HG03095 (cell line): ENCODE measurements around the gene TDRD5.
"Not testable (repeated sequence)": the region's sequence is repeated elsewhere in the genome, so short reads cannot be mapped to it uniquely, and the experiment has no call there.

Experiments
- ATAC-seq: cut with Tn5 transposase; IDR thresholded peaks from one replicate; pipeline ENCODE4 v1.9.1; 2021; ENCODE audit warnings: moderate library complexity; ENCODE audit not compliant: unreplicated experiment

TDRD5 gene

GRCh38 chr1:179598631-179599030, 7.0 kb downstream of the TDRD5 start:
- no peak for ATAC-seq

GRCh38 chr1:179599623-179600249, 8.1 kb downstream of the TDRD5 start:
- ATAC-seq: no peak

- no peak for ATAC-seq
These were observed 9.5 kb downstream of the TDRD5 start for GRCh38 chr1:179601093-179601492.

GRCh38 chr1:179612361-179612760, 20.7 kb downstream of the TDRD5 start:
- no peak for ATAC-seq

- no peak for ATAC-seq
These were observed 39.1 kb downstream of the TDRD5 start for GRCh38 chr1:179630719-179631118.

GRCh38 chr1:179632868-179633267, 41.2 kb downstream of the TDRD5 start:
- ATAC-seq: no peak

- ATAC-seq: no peak
These were observed 45.7 kb downstream of the TDRD5 start for GRCh38 chr1:179637211-179637860.

- ATAC-seq: no peak
These were observed 69.4 kb downstream of the TDRD5 start for GRCh38 chr1:179661018-179661417.

GRCh38 chr1:179663810-179664209, 72.2 kb downstream of the TDRD5 start:
- ATAC-seq: no peak

GRCh38 chr1:179677882-179678281, 86.2 kb downstream of the TDRD5 start:
- ATAC-seq: no peak

GRCh38 chr1:179694530-179694929, 102.9 kb downstream of the TDRD5 start:
- ATAC-seq: not testable (repeated sequence)

- ATAC-seq: no peak
These were observed 111.4 kb downstream of the TDRD5 start for GRCh38 chr1:179702946-179703539.

- ATAC-seq: no peak
These were observed 114.8 kb downstream of the TDRD5 start for GRCh38 chr1:179706339-179706941.

- no peak for ATAC-seq
These were observed 115.8 kb downstream of the TDRD5 start for GRCh38 chr1:179707406-179707805.

GRCh38 chr1:179708434-179709195, 117.0 kb downstream of the TDRD5 start:
- no peak for ATAC-seq

- ATAC-seq: peak; percentile 69
These were observed 118.3 kb downstream of the TDRD5 start for GRCh38 chr1:179709841-179710329.

- ATAC-seq: no peak
These were observed 122.5 kb downstream of the TDRD5 start for GRCh38 chr1:179714159-179714558.

GRCh38 chr1:179714623-179715022, 123.0 kb downstream of the TDRD5 start:
- ATAC-seq: no peak

- ATAC-seq: no peak
These were observed 127.6 kb downstream of the TDRD5 start for GRCh38 chr1:179719272-179719671.

GRCh38 chr1:179728271-179728670, 136.6 kb downstream of the TDRD5 start:
- ATAC-seq: no peak

- ATAC-seq: no peak
These were observed 138.2 kb downstream of the TDRD5 start for GRCh38 chr1:179729881-179730280.
